GM12874 (cell line): ENCODE results near the gene MGMT.

Experiments used
- TF ChIP-seq, protein P1 (sequence below): IDR thresholded peaks from 2 replicates; pipeline ENCODE4 v1.5.1; 2011; ENCODE audit warnings: low read depth, mild to moderate bottlenecking, control low read depth, low read length, moderate library complexity; ENCODE audit not compliant: insufficient read depth

Gene MGMT

GRCh38 chr10:129433266-129433665 lies 33.8 kb upstream of the MGMT start:
- TF ChIP-seq, protein P1, sequence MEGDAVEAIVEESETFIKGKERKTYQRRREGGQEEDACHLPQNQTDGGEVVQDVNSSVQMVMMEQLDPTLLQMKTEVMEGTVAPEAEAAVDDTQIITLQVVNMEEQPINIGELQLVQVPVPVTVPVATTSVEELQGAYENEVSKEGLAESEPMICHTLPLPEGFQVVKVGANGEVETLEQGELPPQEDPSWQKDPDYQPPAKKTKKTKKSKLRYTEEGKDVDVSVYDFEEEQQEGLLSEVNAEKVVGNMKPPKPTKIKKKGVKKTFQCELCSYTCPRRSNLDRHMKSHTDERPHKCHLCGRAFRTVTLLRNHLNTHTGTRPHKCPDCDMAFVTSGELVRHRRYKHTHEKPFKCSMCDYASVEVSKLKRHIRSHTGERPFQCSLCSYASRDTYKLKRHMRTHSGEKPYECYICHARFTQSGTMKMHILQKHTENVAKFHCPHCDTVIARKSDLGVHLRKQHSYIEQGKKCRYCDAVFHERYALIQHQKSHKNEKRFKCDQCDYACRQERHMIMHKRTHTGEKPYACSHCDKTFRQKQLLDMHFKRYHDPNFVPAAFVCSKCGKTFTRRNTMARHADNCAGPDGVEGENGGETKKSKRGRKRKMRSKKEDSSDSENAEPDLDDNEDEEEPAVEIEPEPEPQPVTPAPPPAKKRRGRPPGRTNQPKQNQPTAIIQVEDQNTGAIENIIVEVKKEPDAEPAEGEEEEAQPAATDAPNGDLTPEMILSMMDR = no peak

DNA sequence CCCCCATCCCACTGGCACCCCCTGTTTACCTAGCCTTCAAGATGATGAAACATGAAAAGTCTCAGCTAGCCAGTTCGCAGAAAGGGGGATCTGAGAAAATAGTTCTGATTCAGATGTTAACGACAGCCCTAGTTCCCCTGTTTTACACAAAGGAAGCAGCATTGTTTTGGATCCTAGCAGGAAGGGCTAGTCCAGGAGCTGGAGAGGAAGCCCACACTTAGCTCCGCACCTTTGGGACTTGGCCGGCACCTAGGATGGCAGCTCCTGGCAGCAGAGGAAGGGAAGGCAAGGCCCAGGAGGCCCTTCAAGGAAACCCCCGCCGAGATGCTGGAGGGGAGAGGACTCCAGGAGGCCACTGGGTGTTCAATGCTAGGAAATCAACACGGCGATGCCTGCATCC lies 29.0 kb upstream of the MGMT start:
- TF ChIP-seq, protein P1 = no peak

- TF ChIP-seq, protein P1 = no peak
Measured at GRCh38 chr10:129440247-129440646, 26.8 kb upstream of the MGMT start.

DNA sequence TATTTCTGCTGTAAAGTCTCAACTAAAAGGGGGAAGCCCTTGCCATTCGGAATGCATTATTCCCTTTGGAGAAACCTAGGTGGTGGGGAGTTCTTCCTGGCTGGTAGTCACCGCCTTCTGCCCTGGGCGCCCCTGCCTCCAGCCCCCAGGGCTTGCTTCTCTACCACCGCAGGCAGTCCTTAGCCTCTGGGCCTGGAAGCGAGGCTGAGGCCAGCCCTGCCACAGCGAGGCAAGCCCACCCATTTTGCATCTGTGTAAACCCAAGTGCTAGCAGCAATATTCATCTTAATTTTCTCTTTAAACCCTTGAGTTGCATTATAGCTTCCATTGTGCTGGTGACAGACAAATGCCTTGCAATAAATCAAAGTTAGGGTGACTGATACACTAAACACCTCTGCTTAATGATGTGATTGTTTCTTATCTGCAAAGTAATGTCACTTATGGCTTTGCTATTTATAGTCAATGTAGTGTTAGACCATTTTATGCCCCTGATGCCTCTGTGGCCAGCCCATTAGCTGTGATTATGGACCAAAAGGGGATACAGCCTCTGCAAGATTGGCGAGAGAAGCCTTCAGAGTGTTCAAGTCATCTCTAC lies 26.2 kb upstream of the MGMT start:
- TF ChIP-seq, protein P1 = no peak

DNA sequence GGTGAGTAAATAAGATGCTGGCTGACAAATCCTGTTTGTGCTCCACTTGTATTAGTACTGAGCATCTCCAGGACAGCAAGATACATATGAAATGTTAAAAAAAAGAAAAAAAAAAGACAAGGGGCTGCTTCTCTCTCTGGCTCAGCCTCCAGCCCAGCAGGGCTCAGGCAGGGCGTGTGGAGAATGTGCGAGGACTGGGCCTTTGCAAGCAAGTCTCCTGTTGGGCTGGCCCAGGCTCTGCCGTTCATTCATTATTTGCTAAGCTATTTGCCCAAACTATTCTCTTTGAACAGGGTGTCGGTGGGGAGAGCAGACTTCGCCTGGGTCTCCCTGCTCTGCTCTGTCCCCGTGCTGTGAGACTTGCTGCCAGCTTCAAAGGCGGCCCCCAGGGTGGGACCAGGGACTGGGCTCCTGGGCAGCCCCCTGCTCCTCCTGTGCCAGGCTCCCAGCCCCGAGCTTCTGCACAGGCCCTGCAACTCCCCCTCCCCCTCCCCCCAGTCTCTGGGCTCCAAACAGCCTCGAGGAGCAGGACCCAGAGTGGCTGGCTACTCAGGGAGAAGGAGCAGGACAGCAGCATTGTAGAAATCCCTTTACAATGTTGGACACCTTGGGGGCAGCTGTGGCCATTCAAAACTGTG lies 25.6 kb upstream of the MGMT start:
- TF ChIP-seq, protein P1 = no peak

- TF ChIP-seq, protein P1 = no peak
Measured at GRCh38 chr10:129442866-129443265, 24.2 kb upstream of the MGMT start.

DNA sequence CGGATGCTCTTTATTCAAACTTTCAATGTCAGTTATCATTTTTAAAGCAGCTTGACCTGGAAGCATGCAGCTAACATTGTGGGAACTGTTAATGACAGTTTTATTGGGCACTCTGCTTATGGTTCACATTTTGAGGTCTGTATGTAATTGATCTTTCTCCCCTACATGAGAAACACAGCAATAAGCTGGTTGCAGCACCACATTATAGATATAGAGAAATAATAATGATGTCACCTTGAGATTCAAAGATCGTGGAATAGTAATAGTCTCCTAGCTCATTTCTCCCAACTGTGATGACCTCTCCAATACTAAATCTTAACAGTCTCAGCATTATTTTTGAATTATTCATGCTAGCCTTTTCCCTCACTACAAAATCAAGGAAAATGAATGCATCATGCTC lies 22.7 kb upstream of the MGMT start:
- TF ChIP-seq, protein P1 = no peak
